Activated naive CD4-positive, alpha-beta T cell treated with anti-CD3 and anti-CD28 coated beads for 36 hours (primary cell): ENCODE measurements around the gene SNX27. TPM values are rescaled to one million over a fixed set of nuclear protein-coding genes. Genes with fewer than 3 reads are reported as not detected.

ENCODE experiments used
- CTCF ChIA-PET: fragments of 350-600 bp; sonication (Branson Sonifier 250); formaldehyde crosslinking; loops from one replicate; lab custom pipeline; 2021; ENCODE audit warnings: antibody characterized with exemption; lab: Charles Lee
- DNase-seq: peaks from one replicate; pipeline ENCODE4 v3.0.0-alpha.2; 2020
- H3K27ac Mint-ChIP-seq: one replicate; pipeline ENCODE4 v1.8.0; 2021; ENCODE audit warnings: mild to moderate bottlenecking, mixed read lengths
- H3K27me3 Mint-ChIP-seq: one replicate; pipeline ENCODE4 v1.8.0; 2021; ENCODE audit warnings: low read depth, mixed read lengths
- H3K36me3 Mint-ChIP-seq: one replicate; pipeline ENCODE4 v1.8.0; 2021; ENCODE audit warnings: low read depth, mixed read lengths
- H3K4me1 Mint-ChIP-seq: one replicate; pipeline ENCODE4 v1.8.0; 2021; ENCODE audit warnings: low read depth, mixed read lengths
- H3K4me3 Mint-ChIP-seq: one replicate; pipeline ENCODE4 v1.8.0; 2021; ENCODE audit warnings: mild to moderate bottlenecking, moderate library complexity, mixed read lengths
- H3K9me3 Mint-ChIP-seq: one replicate; pipeline ENCODE4 v1.8.0; 2021; ENCODE audit warnings: mixed read lengths
- intact Hi-C: fragments of 100-400 bp; cut with micrococcal nuclease; formaldehyde crosslinking; loops from one replicate; pipeline ENCODE4 v1.15.1; 2023
- total RNA-seq, 2 experiments: library from RNA; stranded (reverse); gene quantifications; one replicate each; pipeline ENCODE4 v1.2.3, GENCODE V29; 2021

SNX27 gene
- total RNA-seq: 10 to 100 TPM; 22.9 to 23.6 TPM

- no peaks in the 10 kb centered on the region for H3K9me3 Mint-ChIP-seq
- intact Hi-C loops: loop anchor here (1.0 to 10.0 kb wide), 9 partner anchors 151 to 425 kb away; partner anchors contain the start of genes C2CD4D, MRPL9, PIP5K1A and POGZ
- H3K4me3 Mint-ChIP-seq: peak within 1 kb of the TSS; percentile 93
- H3K4me1 Mint-ChIP-seq: peaks cover 48% of the 10 kb centered on the region
- H3K27ac Mint-ChIP-seq: peak within 1 kb of the TSS; percentile 72
- peaks cover 3% of the 10 kb centered on the region for H3K27me3 Mint-ChIP-seq
- CTCF ChIA-PET: no interaction called here
- peaks cover 4% of the 10 kb centered on the region for H3K36me3 Mint-ChIP-seq
- peak; percentile 94 for DNase-seq
These were observed at the start of gene SNX27 for GRCh38 chr1:151611832-151612500. TSS of gene SNX27 (plus strand) at chr1:151612050. CDS start at chr1:151612202, 152 bp downstream.

- Mint-ChIP-seq H3K27me3 (no peaks in the 10 kb centered on the region), H3K4me1 (no peaks in the 10 kb centered on the region), H3K9me3 (no peaks in the 10 kb centered on the region), H3K4me3 (no peak overlapping the region), H3K36me3 (no peaks in the 10 kb centered on the region), H3K27ac (no peak overlapping the region)
- DNase-seq: no peak
- CTCF ChIA-PET: interaction anchor here (0.6 to 1.5 kb wide), 3 partner anchors 29 to 528 kb away, joined by 3 to 5 read pairs (median 3); no protein-coding TSS in a partner anchor
- intact Hi-C loops: no loop called here
These were observed 49.2 kb upstream of the SNX27 start for GRCh38 chr1:151562661-151563060.

GRCh38 chr1:151563376-151563775 lies 48.5 kb upstream of the SNX27 start:
- no peak overlapping the region for H3K4me3 Mint-ChIP-seq
- no peaks in the 10 kb centered on the region for H3K4me1 Mint-ChIP-seq
- H3K9me3 Mint-ChIP-seq: no peaks in the 10 kb centered on the region
- no peak for DNase-seq
- H3K27me3 Mint-ChIP-seq: no peaks in the 10 kb centered on the region
- CTCF ChIA-PET: interaction anchor here (1.5 kb wide), 1 partner anchor 273 kb away, joined by 5 read pairs; no protein-coding TSS in a partner anchor
- intact Hi-C loops: no loop called here
- no peak overlapping the region for H3K27ac Mint-ChIP-seq
- H3K36me3 Mint-ChIP-seq: no peaks in the 10 kb centered on the region

- Mint-ChIP-seq H3K27ac (no peak overlapping the region), H3K27me3 (no peaks in the 10 kb centered on the region), H3K36me3 (no peaks in the 10 kb centered on the region), H3K9me3 (no peaks in the 10 kb centered on the region), H3K4me1 (no peaks in the 10 kb centered on the region), H3K4me3 (no peak overlapping the region)
- CTCF ChIA-PET: interaction anchor here (1.1 kb wide), 1 partner anchor 32 kb away, joined by 4 read pairs; no protein-coding TSS in a partner anchor
- no peak for DNase-seq
- intact Hi-C loops: no loop called here
These were observed 46.2 kb upstream of the SNX27 start for GRCh38 chr1:151565502-151566189.

- H3K4me3 Mint-ChIP-seq: no peak overlapping the region
- CTCF ChIA-PET: no interaction called here
- H3K4me1 Mint-ChIP-seq: no peaks in the 10 kb centered on the region
- intact Hi-C loops: no loop called here
- no peak overlapping the region for H3K27ac Mint-ChIP-seq
- no peak for DNase-seq
- H3K27me3 Mint-ChIP-seq: no peaks in the 10 kb centered on the region
- H3K9me3 Mint-ChIP-seq: no peaks in the 10 kb centered on the region
- no peaks in the 10 kb centered on the region for H3K36me3 Mint-ChIP-seq
These were observed 43.2 kb upstream of the SNX27 start for GRCh38 chr1:151568626-151569088.

GRCh38 chr1:151570819-151571218 lies 41.0 kb upstream of the SNX27 start:
- H3K27me3 Mint-ChIP-seq: no peaks in the 10 kb centered on the region
- intact Hi-C loops: no loop called here
- H3K27ac Mint-ChIP-seq: no peak overlapping the region
- no peak overlapping the region for H3K4me3 Mint-ChIP-seq
- no peaks in the 10 kb centered on the region for H3K9me3 Mint-ChIP-seq
- peaks cover 8% of the 10 kb centered on the region for H3K4me1 Mint-ChIP-seq
- CTCF ChIA-PET: interaction anchor here (0.6 to 0.7 kb wide), 2 partner anchors 152 to 189 kb away, joined by 3 to 4 read pairs; no protein-coding TSS in a partner anchor
- no peaks in the 10 kb centered on the region for H3K36me3 Mint-ChIP-seq
- DNase-seq: no peak

- Mint-ChIP-seq H3K9me3 (no peaks in the 10 kb centered on the region), H3K4me3 (no peak overlapping the region), H3K27ac (no peak overlapping the region), H3K4me1 (peaks cover 8% of the 10 kb centered on the region), H3K27me3 (no peaks in the 10 kb centered on the region), H3K36me3 (peaks cover 1% of the 10 kb centered on the region)
- intact Hi-C loops: no loop called here
- CTCF ChIA-PET: interaction anchor here (0.6 kb wide), 1 partner anchor 11 kb away, joined by 3 read pairs; no protein-coding TSS in a partner anchor
- DNase-seq: peak; percentile 39
These were observed 37.0 kb upstream of the SNX27 start for GRCh38 chr1:151574575-151575529.

- H3K27ac Mint-ChIP-seq: no peak overlapping the region
- peaks cover 8% of the 10 kb centered on the region for H3K4me1 Mint-ChIP-seq
- no peaks in the 10 kb centered on the region for H3K27me3 Mint-ChIP-seq
- DNase-seq: no peak
- peaks cover 1% of the 10 kb centered on the region for H3K36me3 Mint-ChIP-seq
- no peak overlapping the region for H3K4me3 Mint-ChIP-seq
- intact Hi-C loops: no loop called here
- H3K9me3 Mint-ChIP-seq: no peaks in the 10 kb centered on the region
- CTCF ChIA-PET: no interaction called here
These were observed 34.7 kb upstream of the SNX27 start for GRCh38 chr1:151577173-151577572.

GRCh38 chr1:151578941-151579340 lies 32.9 kb upstream of the SNX27 start:
- H3K27ac Mint-ChIP-seq: no peak overlapping the region
- no peaks in the 10 kb centered on the region for H3K27me3 Mint-ChIP-seq
- H3K4me1 Mint-ChIP-seq: peaks cover 8% of the 10 kb centered on the region
- H3K9me3 Mint-ChIP-seq: no peaks in the 10 kb centered on the region
- intact Hi-C loops: no loop called here
- H3K4me3 Mint-ChIP-seq: no peak overlapping the region
- peaks cover 1% of the 10 kb centered on the region for H3K36me3 Mint-ChIP-seq
- CTCF ChIA-PET: interaction anchor here (1.0 kb wide), 1 partner anchor 257 kb away, joined by 3 read pairs; no protein-coding TSS in a partner anchor
- no peak for DNase-seq

- intact Hi-C loops: no loop called here
- CTCF ChIA-PET: interaction anchor here (0.6 to 1.0 kb wide), 3 partner anchors 257 to 420 kb away, joined by 3 read pairs; no protein-coding TSS in a partner anchor
These were observed 32.2 kb upstream of the SNX27 start for GRCh38 chr1:151579436-151580225.

GRCh38 chr1:151581451-151581850 lies 30.4 kb upstream of the SNX27 start:
- Mint-ChIP-seq H3K9me3 (no peaks in the 10 kb centered on the region), H3K4me1 (no peaks in the 10 kb centered on the region), H3K36me3 (peaks cover 1% of the 10 kb centered on the region), H3K27me3 (no peaks in the 10 kb centered on the region), H3K4me3 (no peak overlapping the region), H3K27ac (no peak overlapping the region)
- intact Hi-C loops: no loop called here
- CTCF ChIA-PET: interaction anchor here (1.0 kb wide), 1 partner anchor 13 kb away, joined by 7 read pairs; no protein-coding TSS in a partner anchor
- no peak for DNase-seq

More at GRCh38 chr1:151579436-151580225, 32.2 kb upstream of the SNX27 start:
- Mint-ChIP-seq H3K9me3 (no peaks in the 10 kb centered on the region), H3K27me3 (no peaks in the 10 kb centered on the region), H3K4me1 (peaks cover 7% of the 10 kb centered on the region), H3K36me3 (peaks cover 1% of the 10 kb centered on the region), H3K4me3 (no peak overlapping the region), H3K27ac (no peak overlapping the region)
- DNase-seq: no peak
